GM12878 (cell line): ENCODE data around the gene GLT8D1.
"Not testable (repeated sequence)": the region's sequence is repeated elsewhere in the genome, so short reads cannot be mapped to it uniquely, and the experiment has no call there.

Experiments
- SIN3A ChIP-seq: IDR thresholded peaks from 2 replicates; pipeline ENCODE4 v1.6.1; 2012; ENCODE audit warnings: low read depth, low read length, improper control_type of control experiment
- TF ChIP-seq, protein P1 (sequence below): IDR thresholded peaks from 2 replicates; pipeline ENCODE4 v1.6.1; 2011; ENCODE audit warnings: mild to moderate bottlenecking, low read depth, low read length, moderate library complexity; ENCODE audit not compliant: insufficient replicate concordance

DNA sequence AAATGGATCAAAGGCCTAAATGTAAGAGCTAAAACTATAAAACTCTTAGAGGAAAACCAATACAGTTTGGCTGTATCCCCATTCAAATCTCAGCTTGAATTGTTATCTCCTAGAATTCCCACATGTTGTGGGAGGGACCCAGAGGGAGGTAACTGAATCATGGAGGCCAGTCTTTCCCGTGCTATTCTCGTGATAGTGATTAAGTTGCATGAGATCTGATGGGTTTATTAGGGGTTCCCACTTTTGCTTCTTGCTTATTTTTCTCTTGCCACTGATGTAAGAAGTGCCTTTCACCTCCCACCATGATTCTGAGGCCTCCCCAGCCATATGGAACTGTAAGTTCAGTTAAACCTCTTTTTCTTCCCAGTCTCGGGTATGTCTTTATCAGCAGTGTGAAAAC, 29.4 kb downstream of the GLT8D1 start:
- not testable (repeated sequence) for TF ChIP-seq SIN3A
- TF ChIP-seq, protein P1, sequence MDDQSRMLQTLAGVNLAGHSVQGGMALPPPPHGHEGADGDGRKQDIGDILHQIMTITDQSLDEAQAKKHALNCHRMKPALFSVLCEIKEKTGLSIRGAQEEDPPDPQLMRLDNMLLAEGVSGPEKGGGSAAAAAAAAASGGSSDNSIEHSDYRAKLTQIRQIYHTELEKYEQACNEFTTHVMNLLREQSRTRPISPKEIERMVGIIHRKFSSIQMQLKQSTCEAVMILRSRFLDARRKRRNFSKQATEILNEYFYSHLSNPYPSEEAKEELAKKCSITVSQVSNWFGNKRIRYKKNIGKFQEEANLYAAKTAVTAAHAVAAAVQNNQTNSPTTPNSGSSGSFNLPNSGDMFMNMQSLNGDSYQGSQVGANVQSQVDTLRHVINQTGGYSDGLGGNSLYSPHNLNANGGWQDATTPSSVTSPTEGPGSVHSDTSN = not testable (repeated sequence)
